Mesothelial cell of epicardium (in vitro differentiated cells): ENCODE results near the gene AVPR1B. TPM values are rescaled to one million over a fixed set of nuclear protein-coding genes. Genes with fewer than 3 reads are reported as not detected.

ENCODE experiments used
- DNase-seq, 2 experiments: peaks; one replicate each; pipeline ENCODE4 v3.0.0; 2021; ENCODE audit warnings: low spot score in 2 of 2; ENCODE audit not compliant: unreplicated experiment in 2 of 2
- H3K27ac Mint-ChIP-seq: 2 replicates; pipeline ENCODE4 v1.8.0; 2021; ENCODE audit warnings: mixed read lengths
- H3K27me3 Mint-ChIP-seq: 2 replicates; pipeline ENCODE4 v1.8.0; 2021; ENCODE audit warnings: low read depth, mixed read lengths
- H3K36me3 Mint-ChIP-seq: 2 replicates; pipeline ENCODE4 v1.8.0; 2021; ENCODE audit warnings: mixed read lengths
- H3K4me1 Mint-ChIP-seq: 2 replicates; pipeline ENCODE4 v1.8.0; 2021; ENCODE audit warnings: mixed read lengths
- H3K4me3 Mint-ChIP-seq: 2 replicates; pipeline ENCODE4 v1.8.0; 2021; ENCODE audit warnings: mild to moderate bottlenecking, moderate library complexity, mixed read lengths
- H3K9me3 Mint-ChIP-seq: 2 replicates; pipeline ENCODE4 v1.8.0; 2021; ENCODE audit warnings: mixed read lengths
- total RNA-seq: library from RNA; stranded (reverse); gene quantifications from 3 replicates; pipeline ENCODE4 v1.2.1, GENCODE V29; 2021
- TF ChIP-seq, protein P1 (sequence below): fragments of 200-600 bp; sonication (generic); IDR thresholded peaks from one replicate; pipeline ENCODE4 v1.5.0; 2021; ENCODE audit warnings: antibody characterized with exemption; ENCODE audit not compliant: unreplicated experiment

The AVPR1B gene
- total RNA-seq, 1 donor from 2014 or later = not detected

DNA sequence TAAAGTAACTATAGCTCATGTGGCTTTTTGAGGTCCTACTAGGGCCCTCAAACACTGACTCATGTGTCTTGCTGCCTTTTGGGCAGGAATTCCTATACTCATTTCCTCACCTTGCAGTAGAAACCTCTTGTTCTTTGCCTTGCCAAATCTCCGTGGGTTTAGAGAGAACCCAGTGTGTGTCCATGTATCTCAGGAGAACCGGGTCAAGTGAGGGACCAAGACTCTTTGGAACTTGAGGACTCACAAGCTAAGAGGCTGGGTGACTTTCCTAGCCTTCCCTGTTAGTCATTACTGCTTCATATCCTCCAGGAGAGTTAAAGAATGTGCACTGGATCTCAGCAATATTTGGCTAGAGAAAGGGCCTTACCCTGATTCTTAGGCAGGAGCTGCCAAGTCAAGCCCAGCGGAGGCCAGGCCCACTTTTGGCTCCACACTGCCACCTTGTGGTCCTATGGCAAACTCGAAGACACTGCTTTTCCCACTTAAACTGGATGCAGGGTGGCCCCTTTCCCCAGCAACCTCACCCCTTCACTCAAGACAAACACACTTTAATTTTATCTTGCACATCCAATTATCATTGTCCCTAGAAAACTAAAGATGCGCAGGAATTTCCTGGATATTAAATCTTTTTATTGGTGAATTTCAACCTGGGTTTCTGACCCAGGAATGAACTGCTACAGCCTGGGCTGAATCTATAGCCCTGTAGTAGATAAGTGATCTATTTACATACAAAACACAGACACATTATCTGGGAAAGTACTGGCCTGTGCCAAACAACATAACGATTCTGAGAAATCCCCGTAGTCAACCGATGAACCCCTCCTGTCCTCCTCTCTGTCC is 10.6 kb downstream of the AVPR1B start:
- no peak overlapping the region for H3K4me3 Mint-ChIP-seq
- no peak overlapping the region for H3K27ac Mint-ChIP-seq
- H3K36me3 Mint-ChIP-seq = no peaks in the 10 kb centered on the region
- peaks cover 6% of the 10 kb centered on the region for H3K4me1 Mint-ChIP-seq
- H3K9me3 Mint-ChIP-seq = no peaks in the 10 kb centered on the region
- peaks cover 23% of the 10 kb centered on the region for H3K27me3 Mint-ChIP-seq
- peak; percentile 63 to 88 for DNase-seq
- TF ChIP-seq, protein P1, sequence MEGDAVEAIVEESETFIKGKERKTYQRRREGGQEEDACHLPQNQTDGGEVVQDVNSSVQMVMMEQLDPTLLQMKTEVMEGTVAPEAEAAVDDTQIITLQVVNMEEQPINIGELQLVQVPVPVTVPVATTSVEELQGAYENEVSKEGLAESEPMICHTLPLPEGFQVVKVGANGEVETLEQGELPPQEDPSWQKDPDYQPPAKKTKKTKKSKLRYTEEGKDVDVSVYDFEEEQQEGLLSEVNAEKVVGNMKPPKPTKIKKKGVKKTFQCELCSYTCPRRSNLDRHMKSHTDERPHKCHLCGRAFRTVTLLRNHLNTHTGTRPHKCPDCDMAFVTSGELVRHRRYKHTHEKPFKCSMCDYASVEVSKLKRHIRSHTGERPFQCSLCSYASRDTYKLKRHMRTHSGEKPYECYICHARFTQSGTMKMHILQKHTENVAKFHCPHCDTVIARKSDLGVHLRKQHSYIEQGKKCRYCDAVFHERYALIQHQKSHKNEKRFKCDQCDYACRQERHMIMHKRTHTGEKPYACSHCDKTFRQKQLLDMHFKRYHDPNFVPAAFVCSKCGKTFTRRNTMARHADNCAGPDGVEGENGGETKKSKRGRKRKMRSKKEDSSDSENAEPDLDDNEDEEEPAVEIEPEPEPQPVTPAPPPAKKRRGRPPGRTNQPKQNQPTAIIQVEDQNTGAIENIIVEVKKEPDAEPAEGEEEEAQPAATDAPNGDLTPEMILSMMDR = peak; percentile 77

DNA sequence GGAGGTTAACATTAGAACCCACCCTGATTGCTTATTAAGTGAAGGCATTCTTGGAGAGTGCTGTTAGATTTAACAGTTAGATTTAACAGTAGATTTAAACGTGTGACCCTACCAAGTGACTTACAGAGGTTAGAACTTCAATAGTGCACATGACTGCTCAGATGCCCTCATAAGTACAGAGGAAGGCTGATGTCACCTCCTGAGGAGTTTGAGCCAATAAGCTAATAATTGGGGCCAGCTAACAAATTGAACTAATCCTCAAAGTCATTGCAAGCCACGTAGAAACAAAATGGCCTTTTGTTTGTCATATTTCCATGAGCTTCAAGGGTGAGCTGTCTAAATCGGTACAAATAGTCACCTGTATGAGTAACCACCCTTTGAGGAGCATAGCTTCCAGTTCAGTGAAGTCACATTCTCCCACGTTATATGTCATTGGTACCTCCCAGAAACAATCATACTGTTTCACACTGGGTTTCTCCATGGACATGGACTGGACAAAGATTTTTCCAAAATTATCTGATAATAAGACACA is 11.7 kb downstream of the AVPR1B start:
- Mint-ChIP-seq H3K27me3 (peaks cover 25% of the 10 kb centered on the region), H3K4me1 (peaks cover 6% of the 10 kb centered on the region), H3K4me3 (no peak overlapping the region), H3K36me3 (no peaks in the 10 kb centered on the region), H3K9me3 (no peaks in the 10 kb centered on the region), H3K27ac (no peak overlapping the region)
- no peak for DNase-seq
- TF ChIP-seq, protein P1 = no peak

DNA sequence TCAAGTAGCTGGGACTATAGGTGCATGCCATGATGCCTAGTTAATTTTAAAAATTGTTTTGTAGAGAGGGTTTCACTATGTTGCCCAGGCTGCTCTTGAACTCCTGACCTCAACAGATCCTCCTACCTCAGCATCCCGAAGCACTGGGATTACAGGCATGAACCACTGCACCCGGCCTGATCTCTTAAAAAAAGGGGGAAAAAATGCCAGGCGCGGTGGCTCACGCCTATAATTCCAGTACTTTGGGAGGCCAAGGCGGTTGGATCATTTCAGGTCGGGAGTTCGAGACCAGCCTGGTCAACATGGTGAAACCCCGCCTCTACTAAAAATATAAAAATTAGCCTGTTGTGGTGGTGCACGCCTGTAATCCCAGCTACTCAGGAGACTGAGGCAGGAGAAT is 13.2 kb downstream of the AVPR1B start:
- Mint-ChIP-seq H3K9me3 (no peaks in the 10 kb centered on the region), H3K4me1 (peaks cover 6% of the 10 kb centered on the region), H3K27me3 (peaks cover 30% of the 10 kb centered on the region), H3K36me3 (no peaks in the 10 kb centered on the region), H3K27ac (no peak overlapping the region), H3K4me3 (no peak overlapping the region)
- TF ChIP-seq, protein P1 = no peak
- no peak for DNase-seq

DNA sequence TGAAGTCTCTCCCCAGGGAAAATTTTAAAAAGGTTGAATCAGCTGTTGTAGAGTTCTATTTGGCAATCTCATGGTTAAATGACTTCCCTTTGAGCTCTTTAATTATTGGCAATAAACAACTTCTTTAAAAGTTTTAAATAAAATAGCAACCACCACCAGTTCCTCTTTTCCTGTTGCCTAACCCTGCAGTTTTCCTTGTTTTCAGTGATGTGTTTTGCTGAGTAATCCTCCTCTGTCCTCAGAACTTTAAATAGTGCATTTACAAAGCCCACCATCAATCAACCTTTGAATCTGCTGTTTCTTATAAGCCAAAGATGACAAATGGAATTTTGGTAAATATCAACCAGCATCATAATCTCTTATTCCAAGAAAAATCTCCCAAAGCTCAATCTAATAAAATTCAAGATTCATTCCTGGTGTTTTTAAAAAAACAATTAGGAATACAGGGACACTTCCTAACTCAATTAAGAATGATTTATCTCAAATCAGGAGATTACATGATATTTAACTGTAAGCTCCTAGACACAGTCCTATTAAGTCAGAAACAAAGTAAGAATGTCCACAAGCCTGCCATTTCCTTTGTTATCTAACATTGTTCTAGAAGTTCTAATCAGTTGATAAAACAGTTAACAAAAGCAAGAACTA is 14.8 kb downstream of the AVPR1B start:
- H3K27me3 Mint-ChIP-seq = peaks cover 30% of the 10 kb centered on the region
- H3K27ac Mint-ChIP-seq = no peak overlapping the region
- no peaks in the 10 kb centered on the region for H3K36me3 Mint-ChIP-seq
- no peak overlapping the region for H3K4me3 Mint-ChIP-seq
- TF ChIP-seq, protein P1 = no peak
- peaks cover 6% of the 10 kb centered on the region for H3K4me1 Mint-ChIP-seq
- DNase-seq = no peak
- no peaks in the 10 kb centered on the region for H3K9me3 Mint-ChIP-seq

DNA sequence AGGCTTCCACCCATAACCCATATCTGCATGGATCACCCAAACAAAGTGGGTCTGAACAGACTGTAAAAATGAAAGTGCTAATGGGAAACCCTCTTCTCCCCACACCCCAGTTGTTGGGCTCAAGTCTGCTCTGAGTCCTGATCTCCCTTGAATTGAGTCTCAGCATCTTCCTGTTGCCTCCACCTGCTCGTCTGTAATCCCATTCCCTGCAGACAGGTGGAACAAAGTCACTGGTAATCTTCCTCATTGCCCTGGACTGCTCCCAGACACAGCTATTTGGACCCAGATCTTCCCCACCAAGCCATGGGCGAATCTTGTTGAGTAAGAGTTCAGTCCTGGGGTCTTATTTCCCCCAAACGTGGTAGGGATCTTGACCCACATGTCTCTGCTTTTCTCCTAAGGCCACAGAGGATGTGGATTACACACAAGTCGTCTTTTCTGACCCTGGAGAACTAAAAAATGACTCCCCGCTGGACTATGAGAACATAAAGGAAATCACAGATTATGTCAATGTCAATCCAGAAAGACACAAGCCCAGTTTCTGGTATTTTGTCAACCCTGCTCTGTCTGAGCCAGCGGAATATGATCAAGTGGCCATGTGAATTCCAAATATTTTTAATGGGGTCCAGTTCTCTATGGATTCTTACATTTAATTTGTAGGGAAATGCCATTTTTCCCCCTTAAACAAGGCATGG is 15.7 kb downstream of the AVPR1B start:
- Mint-ChIP-seq H3K9me3 (no peaks in the 10 kb centered on the region), H3K4me1 (peaks cover 6% of the 10 kb centered on the region), H3K4me3 (no peak overlapping the region), H3K27ac (no peak overlapping the region), H3K27me3 (peaks cover 34% of the 10 kb centered on the region), H3K36me3 (no peaks in the 10 kb centered on the region)
- TF ChIP-seq, protein P1 = no peak
- DNase-seq = no peak
